GM19328 (cell line): ENCODE results near the gene MEGF6.

Experiments used
- ATAC-seq: cut with Tn5 transposase; IDR thresholded peaks from one replicate; pipeline ENCODE4 v1.9.1; 2021; ENCODE audit warnings: mild to moderate bottlenecking, moderate library complexity; ENCODE audit not compliant: unreplicated experiment

Gene MEGF6

GRCh38 chr1:3541936-3542335 lies 69.4 kb downstream of the MEGF6 start:
- ATAC-seq = no peak

GRCh38 chr1:3541465-3541864 lies 69.8 kb downstream of the MEGF6 start:
- no peak for ATAC-seq

- ATAC-seq = no peak
These were observed 70.4 kb downstream of the MEGF6 start for GRCh38 chr1:3540876-3541275.

- ATAC-seq = no peak
These were observed 71.4 kb downstream of the MEGF6 start for GRCh38 chr1:3539707-3540425.

GRCh38 chr1:3537359-3537758 lies 73.9 kb downstream of the MEGF6 start:
- no peak for ATAC-seq

- no peak for ATAC-seq
These were observed 74.7 kb downstream of the MEGF6 start for GRCh38 chr1:3536420-3537195.

GRCh38 chr1:3535732-3536131 lies 75.6 kb downstream of the MEGF6 start:
- no peak for ATAC-seq

GRCh38 chr1:3534803-3535637 lies 76.3 kb downstream of the MEGF6 start:
- ATAC-seq = no peak

- ATAC-seq = no peak
These were observed 78.0 kb downstream of the MEGF6 start for GRCh38 chr1:3533067-3534048.

- no peak for ATAC-seq
These were observed 79.4 kb downstream of the MEGF6 start for GRCh38 chr1:3531928-3532327.

GRCh38 chr1:3530926-3531818 lies 80.1 kb downstream of the MEGF6 start:
- no peak for ATAC-seq

- no peak for ATAC-seq
These were observed 81.0 kb downstream of the MEGF6 start for GRCh38 chr1:3530086-3530925.

- ATAC-seq = no peak
These were observed 82.1 kb downstream of the MEGF6 start for GRCh38 chr1:3529099-3529729.

GRCh38 chr1:3527774-3528173 lies 83.5 kb downstream of the MEGF6 start:
- no peak for ATAC-seq

- ATAC-seq = no peak
These were observed 85.5 kb downstream of the MEGF6 start for GRCh38 chr1:3525551-3526482.

GRCh38 chr1:3524556-3525203 lies 86.6 kb downstream of the MEGF6 start:
- ATAC-seq = no peak
